Measurements from ENCODE around the gene RNF220. TPM values are rescaled to one million over a fixed set of nuclear protein-coding genes. Genes with fewer than 3 reads are reported as not detected.
A peak's percentile ranks its signal among the peaks of the same experiment; 100 is the strongest.

RNF220 gene
- total and polyA plus RNA-seq, 9 of the 15 experiments (the other 6 are each of a cell fraction or from before 2014, with no cell fraction given), result 5.1 to 117 (median 66.9) TPM

GRCh38 chr1:44485229-44485933 lies 80.3 kb downstream of the RNF220 start (continued):
- TF ChIP-seq ZNF318 (IDR thresholded peaks at IDR 0.05; ENCODE audit: borderline replicate concordance in 1 of 2, low read depth in 1 of 2), result peak; percentile 62 to 71; a peak in 2 of 4 replicates
- TF ChIP-seq DEAF1 (CRISPR knock-in tag; IDR thresholded peaks at IDR 0.05), result no peak
- 0 out of 2 replicates have a peak, but pooled peaks have one; percentile 23 for TF ChIP-seq ZBTB2 (IDR thresholded peaks at IDR 0.05)
- TF ChIP-seq ZNF57 (CRISPR knock-in tag; IDR thresholded peaks at IDR 0.05), result no peak
- TF ChIP-seq MTA2 (IDR thresholded peaks at IDR 0.05; ENCODE audit: low read depth), result peak; percentile 91
- no peak for TF ChIP-seq ZNF280B (CRISPR knock-in tag; IDR thresholded peaks at IDR 0.05)
- peak; percentile 57 for TF ChIP-seq CREB1 (IDR thresholded peaks at IDR 0.05)
- no peak for TF ChIP-seq CREB1 (CRISPR knock-in tag; IDR thresholded peaks at IDR 0.05)
- TF ChIP-seq PKNOX1 (IDR thresholded peaks at IDR 0.05), result peak; percentile 96
- no peak for TF ChIP-seq ZBTB12 (CRISPR knock-in tag; IDR thresholded peaks at IDR 0.05)
- no peak for TF ChIP-seq BRD4 (IDR thresholded peaks at IDR 0.05)
- TF ChIP-seq SMARCC2 (IDR thresholded peaks at IDR 0.05; ENCODE audit: low read depth), result peak; percentile 97

Data from K562 (cell line).